ENCODE results near the gene DHRS13. TPM values are rescaled to one million over a fixed set of nuclear protein-coding genes. Genes with fewer than 3 reads are reported as not detected.

The DHRS13 gene
- total RNA-seq, 4 donors from 2014 or later = 3.3 to 10.0 (median 7.1) TPM

DNA sequence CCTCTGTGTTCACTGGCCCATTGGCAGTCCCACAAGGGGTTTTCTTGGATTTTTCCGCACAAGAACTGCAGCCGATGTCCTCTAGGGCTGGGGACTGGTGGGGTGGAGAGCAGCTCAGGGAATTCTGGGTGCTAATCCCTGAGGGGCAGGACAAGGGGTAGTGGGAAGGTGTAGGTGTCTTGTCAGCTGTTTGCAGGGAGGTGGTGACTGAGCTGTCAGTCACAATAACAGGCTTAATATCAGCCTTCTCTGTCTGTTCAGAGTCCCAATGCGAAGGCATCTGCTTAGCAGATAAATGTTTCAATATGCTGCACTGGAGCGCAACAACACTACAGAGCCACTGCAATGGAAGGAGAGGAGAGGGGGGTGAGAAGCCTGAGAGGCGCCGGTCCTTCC is 10.1 kb upstream of the DHRS13 start:
- no peaks in the 10 kb centered on the region for H3K27me3 ChIP-seq
- peak overlapping the region in 1 of 4 donors; percentile 55 for H3K27ac ChIP-seq
- no peak for TF ChIP-seq POLR2A (IDR thresholded peaks at IDR 0.05)
- TF ChIP-seq, protein P1, sequence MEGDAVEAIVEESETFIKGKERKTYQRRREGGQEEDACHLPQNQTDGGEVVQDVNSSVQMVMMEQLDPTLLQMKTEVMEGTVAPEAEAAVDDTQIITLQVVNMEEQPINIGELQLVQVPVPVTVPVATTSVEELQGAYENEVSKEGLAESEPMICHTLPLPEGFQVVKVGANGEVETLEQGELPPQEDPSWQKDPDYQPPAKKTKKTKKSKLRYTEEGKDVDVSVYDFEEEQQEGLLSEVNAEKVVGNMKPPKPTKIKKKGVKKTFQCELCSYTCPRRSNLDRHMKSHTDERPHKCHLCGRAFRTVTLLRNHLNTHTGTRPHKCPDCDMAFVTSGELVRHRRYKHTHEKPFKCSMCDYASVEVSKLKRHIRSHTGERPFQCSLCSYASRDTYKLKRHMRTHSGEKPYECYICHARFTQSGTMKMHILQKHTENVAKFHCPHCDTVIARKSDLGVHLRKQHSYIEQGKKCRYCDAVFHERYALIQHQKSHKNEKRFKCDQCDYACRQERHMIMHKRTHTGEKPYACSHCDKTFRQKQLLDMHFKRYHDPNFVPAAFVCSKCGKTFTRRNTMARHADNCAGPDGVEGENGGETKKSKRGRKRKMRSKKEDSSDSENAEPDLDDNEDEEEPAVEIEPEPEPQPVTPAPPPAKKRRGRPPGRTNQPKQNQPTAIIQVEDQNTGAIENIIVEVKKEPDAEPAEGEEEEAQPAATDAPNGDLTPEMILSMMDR (IDR thresholded peaks at IDR 0.05) = no peak
- H3K36me3 ChIP-seq = peaks cover 0 to 95% (median 0%) of the 10 kb centered on the region in 3 donors
- H3K4me1 ChIP-seq = peaks cover 0 to 30% (median 2%) of the 10 kb centered on the region in 4 donors
- no peaks in the 10 kb centered on the region for H3K9me3 ChIP-seq
- no peak overlapping the region for H3K4me3 ChIP-seq
- no peak for DNase-seq

DNA sequence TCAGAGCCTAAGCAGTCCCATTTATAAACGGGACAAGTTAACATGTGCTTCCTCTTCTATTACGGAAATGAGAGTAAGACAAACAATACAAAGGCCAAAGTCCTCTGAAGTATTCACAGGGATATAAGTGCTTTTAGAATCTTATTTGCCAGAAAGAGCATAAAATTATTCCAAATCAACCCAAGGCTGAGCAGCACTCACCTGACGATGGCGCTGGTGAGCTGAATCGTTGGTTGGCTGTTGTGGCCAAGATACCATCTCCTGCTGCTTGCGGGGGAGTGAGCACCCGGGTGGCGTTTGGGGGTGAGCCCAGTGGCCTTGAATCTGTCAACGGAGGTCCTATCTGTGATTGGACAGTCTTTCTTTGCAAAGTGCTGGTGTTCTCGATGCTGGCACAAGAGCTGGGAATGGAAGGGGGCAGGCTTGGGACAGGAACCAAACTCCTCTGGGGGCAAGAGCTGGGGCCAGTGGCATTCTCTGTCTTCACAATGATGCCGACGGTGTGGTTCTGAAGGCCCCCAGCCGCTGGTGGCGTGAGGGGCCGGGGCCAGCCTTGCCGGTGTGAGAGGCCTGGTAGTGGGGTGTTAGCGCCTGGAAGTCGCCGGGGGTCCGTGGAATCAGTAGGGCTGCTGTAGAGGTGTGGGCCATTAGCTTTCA is 9.5 kb upstream of the DHRS13 start:
- H3K27ac ChIP-seq = peak overlapping the region in 2 of 4 donors; percentile 7 to 55

DNA sequence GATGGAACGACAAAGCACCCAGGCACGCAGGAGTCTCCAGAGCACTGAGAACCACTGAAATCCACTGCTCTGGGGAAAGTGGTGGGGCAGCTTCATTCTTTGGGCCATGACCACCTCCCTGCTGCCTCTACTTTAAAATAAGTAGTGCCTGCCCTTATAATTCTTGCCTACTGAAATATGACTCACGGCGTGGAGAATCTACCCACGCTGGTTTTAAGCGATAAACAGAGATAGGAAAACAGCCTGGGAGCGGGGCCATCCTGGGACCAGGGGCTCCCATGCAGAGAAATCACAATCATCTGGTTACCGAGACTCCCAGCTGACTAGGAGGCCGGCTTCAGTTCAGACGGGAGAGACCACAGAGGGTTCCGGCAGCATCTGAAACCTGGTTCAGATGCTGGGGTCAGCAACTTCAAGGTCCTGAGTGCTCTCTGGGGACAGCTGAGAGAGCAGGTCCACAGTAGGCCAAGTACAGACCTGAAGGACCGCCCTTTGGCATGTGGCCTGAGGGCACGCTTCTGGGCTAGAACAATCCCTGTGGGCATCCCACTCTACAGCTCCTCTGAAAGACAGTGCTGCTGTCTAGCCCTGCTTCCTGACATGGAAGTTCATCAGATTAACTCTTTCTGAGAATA is 8.6 kb upstream of the DHRS13 start:
- Histone ChIP-seq H3K36me3 (peaks cover 0 to 93% (median 0%) of the 10 kb centered on the region in 3 donors), H3K27ac (peak overlapping the region in 2 of 4 donors; percentile 7 to 35), H3K27me3 (no peaks in the 10 kb centered on the region), H3K4me3 (no peak overlapping the region), H3K9me3 (no peaks in the 10 kb centered on the region), H3K4me1 (peaks cover 0 to 33% (median 2%) of the 10 kb centered on the region in 4 donors)
- DNase-seq = no peak
- TF ChIP-seq, protein P1 (IDR thresholded peaks at IDR 0.05) = no peak
- no peak for TF ChIP-seq POLR2A (IDR thresholded peaks at IDR 0.05)

More for the DNA sequence above, 9.5 kb upstream of the DHRS13 start:
- Histone ChIP-seq H3K9me3 (no peaks in the 10 kb centered on the region), H3K4me3 (no peak overlapping the region), H3K27me3 (no peaks in the 10 kb centered on the region), H3K4me1 (peaks cover 0 to 33% (median 2%) of the 10 kb centered on the region in 4 donors), H3K36me3 (peaks cover 0 to 95% (median 0%) of the 10 kb centered on the region in 3 donors)
- peak in 1 of 3 donors; percentile 64 for DNase-seq
- TF ChIP-seq, protein P1 (IDR thresholded peaks at IDR 0.05) = peak in 4 of 6 experiments; percentile 25 to 49 (median 45)
- no peak for TF ChIP-seq POLR2A (IDR thresholded peaks at IDR 0.05)

DNA sequence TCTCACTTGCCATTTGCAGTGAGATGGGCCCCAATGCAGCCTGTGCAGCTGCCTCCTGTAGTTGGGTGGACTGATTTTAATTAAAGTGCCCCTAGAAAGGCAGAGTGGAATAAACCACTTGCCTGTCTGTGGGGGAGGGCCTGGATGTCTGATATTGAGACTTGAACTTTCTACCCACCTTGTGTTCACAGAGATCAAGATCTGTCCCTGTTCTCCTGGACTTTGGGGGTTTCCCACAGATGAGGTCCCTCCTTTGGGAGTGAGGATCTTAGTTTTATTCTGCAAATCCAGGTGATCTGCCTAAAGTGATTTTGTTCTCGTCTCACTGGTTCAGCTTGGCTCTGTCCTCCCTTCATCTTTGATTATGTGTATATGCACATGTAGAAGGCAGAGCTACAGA is 7.7 kb upstream of the DHRS13 start:
- DNase-seq = no peak
- H3K27ac ChIP-seq = no peak overlapping the region
- no peaks in the 10 kb centered on the region for H3K9me3 ChIP-seq
- H3K4me3 ChIP-seq = no peak overlapping the region
- H3K4me1 ChIP-seq = peaks cover 0 to 33% (median 2%) of the 10 kb centered on the region in 4 donors
- TF ChIP-seq POLR2A (IDR thresholded peaks at IDR 0.05) = no peak
- TF ChIP-seq, protein P1 (IDR thresholded peaks at IDR 0.05) = no peak
- H3K27me3 ChIP-seq = no peaks in the 10 kb centered on the region
- H3K36me3 ChIP-seq = peaks cover 0 to 92% (median 0%) of the 10 kb centered on the region in 3 donors

DNA sequence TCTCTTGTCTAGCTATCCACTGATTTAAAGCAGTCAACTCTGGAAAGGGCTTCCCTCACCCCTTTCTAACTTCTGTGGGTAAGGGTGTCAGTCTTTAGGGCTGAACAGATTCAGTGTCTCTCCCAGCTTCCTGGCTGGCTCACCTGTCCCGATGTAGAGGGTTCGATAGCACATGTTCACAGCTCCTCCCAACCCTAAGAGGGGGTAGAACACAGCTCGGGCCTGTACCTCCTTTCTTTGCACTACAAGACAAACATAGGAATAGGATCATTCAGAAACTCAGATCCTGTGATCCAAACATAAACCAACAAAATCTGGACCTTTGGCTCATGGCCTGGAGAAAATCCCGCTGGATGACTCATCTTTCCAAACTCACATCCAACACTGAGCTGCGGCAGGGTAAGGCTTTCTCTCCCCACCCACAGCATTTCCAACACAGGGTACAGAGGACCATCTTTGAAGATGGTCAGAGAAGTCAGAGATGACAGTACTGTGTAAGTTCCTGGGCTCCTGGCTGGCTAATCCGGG is 5.8 kb upstream of the DHRS13 start:
- Histone ChIP-seq H3K9me3 (no peaks in the 10 kb centered on the region), H3K4me1 (peaks cover 0 to 33% (median 2%) of the 10 kb centered on the region in 4 donors), H3K27ac (peak overlapping the region; percentile 6 to 73 (median 53)), H3K36me3 (peaks cover 0 to 75% (median 0%) of the 10 kb centered on the region in 3 donors), H3K4me3 (no peak overlapping the region), H3K27me3 (no peaks in the 10 kb centered on the region)
- DNase-seq = peak in 1 of 3 donors; percentile 61
- TF ChIP-seq, protein P1 (IDR thresholded peaks at IDR 0.05) = no peak
- TF ChIP-seq POLR2A (IDR thresholded peaks at IDR 0.05) = no peak
